Transverse colon (tissue), 3 donors: ENCODE results near the gene SPATA17.

Source experiments
- POLR2A ChIP-seq: fragments of 450-650 bp; IDR thresholded peaks from one replicate; pipeline ENCODE4 v1.6.1; 2016; ENCODE audit warnings: antibody characterized with exemption, mild to moderate bottlenecking, moderate library complexity
- TF ChIP-seq, protein P1 (sequence below), 5 experiments: fragments of 200-600 bp in 3 of 5; fragments of 450-650 bp in 2 of 5; sonication (generic) in 3 of 5; IDR thresholded peaks; 1 replicate in 2 of 5; 2 replicates in 3 of 5; pipeline ENCODE4 v1.5.1; 2016 to 2017; ENCODE audit warnings: antibody characterized with exemption in 5 of 5, inconsistent platforms in 3 of 5, mild to moderate bottlenecking in 2 of 5, moderate library complexity in 1 of 5

DNA sequence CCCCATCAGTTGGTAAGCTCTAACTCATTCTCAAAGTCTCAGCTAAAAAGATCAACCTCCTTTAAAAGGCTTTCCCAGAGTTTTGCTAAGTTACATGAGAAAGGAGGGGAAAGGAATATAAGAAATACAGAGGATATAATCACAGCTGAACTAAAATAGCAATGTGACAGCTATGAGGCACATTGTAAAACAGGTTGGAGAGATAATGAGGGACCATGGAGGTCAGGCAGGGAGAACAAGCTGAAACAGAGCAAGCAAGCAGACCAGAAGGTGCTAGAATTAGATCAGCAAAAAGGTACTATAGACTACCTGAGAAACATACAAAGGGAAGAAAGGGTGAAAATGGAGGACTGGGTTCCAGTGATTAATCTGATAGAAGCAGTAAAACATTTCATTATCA is 28.8 kb upstream of the SPATA17 start:
- TF ChIP-seq POLR2A = no peak
- TF ChIP-seq, protein P1, sequence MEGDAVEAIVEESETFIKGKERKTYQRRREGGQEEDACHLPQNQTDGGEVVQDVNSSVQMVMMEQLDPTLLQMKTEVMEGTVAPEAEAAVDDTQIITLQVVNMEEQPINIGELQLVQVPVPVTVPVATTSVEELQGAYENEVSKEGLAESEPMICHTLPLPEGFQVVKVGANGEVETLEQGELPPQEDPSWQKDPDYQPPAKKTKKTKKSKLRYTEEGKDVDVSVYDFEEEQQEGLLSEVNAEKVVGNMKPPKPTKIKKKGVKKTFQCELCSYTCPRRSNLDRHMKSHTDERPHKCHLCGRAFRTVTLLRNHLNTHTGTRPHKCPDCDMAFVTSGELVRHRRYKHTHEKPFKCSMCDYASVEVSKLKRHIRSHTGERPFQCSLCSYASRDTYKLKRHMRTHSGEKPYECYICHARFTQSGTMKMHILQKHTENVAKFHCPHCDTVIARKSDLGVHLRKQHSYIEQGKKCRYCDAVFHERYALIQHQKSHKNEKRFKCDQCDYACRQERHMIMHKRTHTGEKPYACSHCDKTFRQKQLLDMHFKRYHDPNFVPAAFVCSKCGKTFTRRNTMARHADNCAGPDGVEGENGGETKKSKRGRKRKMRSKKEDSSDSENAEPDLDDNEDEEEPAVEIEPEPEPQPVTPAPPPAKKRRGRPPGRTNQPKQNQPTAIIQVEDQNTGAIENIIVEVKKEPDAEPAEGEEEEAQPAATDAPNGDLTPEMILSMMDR (IDR thresholded peaks at IDR 0.05) = no peak
